Hepatocyte (in vitro differentiated cells): ENCODE data around the gene EXOC3L1.

Experiments
- CTCF ChIP-seq: fragments of 200-600 bp; sonication (generic); IDR thresholded peaks from 2 replicates; pipeline ENCODE4 v1.5.1; 2016; ENCODE audit warnings: antibody characterized with exemption, mild to moderate bottlenecking; ENCODE audit not compliant: poor library complexity
- EZH2 ChIP-seq: fragments of 200-600 bp; sonication (generic); IDR thresholded peaks from 2 replicates; pipeline ENCODE4 v1.6.1; 2016; ENCODE audit warnings: antibody characterized with exemption, mild to moderate bottlenecking, borderline replicate concordance

- TF ChIP-seq CTCF = peak; percentile 45
- TF ChIP-seq EZH2 = no peak
Observed at GRCh38 chr16:67199011-67199807, 9.3 kb upstream of the EXOC3L1 start, which contains the start of gene ELMO3.
